HL-60/S4 treated with phorbol 12-myristate 13-acetate at 8.2 ng/mL for 4 days and 3 days (cell line): ENCODE measurements around the gene SRRM5.

ENCODE experiments used
- in situ Hi-C: fragments of 300-500 bp; cut with MboI; formaldehyde crosslinking; loops from 2 replicates; pipeline ENCODE4 v1.15.0; 2022; ENCODE audit warnings: low sequenced_read_pairs

SRRM5 gene

DNA sequence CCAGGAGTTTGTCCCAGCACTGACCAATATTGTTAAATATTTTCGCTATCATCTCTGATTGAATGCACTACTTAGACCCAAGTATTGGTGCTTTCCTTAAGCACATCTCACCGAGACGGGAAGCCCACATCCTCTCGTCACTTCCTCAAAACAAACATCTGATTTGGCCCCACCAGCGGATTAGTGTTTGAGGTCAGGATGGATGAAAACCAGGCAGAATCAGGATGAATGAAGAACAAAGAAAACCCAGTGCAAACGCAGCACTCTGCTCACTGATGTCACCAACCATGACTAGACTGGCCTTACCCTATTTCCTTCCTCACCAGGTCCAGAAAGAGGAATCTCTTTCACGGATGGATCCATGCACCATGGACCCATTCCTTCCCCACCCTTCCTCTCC lies 52.1 kb downstream of the SRRM5 start:
- in situ Hi-C loops, result no loop called here
